ENCODE measurements around the gene SERPINC1.
"Not testable (repeated sequence)": the region's sequence is repeated elsewhere in the genome, so short reads cannot be mapped to it uniquely, and the experiment has no call there.

Gene SERPINC1

DNA sequence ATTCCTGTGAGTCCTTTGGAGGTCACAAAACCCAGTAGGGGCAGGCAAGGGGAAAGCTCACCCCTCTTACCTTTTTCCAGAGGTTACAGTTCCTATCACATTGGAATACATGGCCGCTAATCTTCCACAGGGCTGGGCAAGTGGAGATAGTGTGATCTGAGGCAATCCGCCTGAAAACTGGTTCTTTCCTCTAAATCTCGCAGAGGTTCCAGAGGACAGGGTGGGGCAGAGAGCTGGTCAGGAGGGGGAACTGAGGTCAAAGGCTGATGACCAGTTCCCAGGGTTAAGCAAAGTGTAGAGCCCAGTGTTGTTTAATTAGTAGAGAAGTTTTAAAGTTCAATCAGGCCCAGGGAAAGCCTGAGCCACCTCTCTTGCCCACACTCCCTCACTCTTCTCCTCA, at the start of gene SERPINC1:
TSS of gene SERPINC1 (minus strand) at position 179 of the 400 bp plus-strand sequence. CDS start at position 111, 68 bp downstream.
- DNase-seq: no peak

DNA sequence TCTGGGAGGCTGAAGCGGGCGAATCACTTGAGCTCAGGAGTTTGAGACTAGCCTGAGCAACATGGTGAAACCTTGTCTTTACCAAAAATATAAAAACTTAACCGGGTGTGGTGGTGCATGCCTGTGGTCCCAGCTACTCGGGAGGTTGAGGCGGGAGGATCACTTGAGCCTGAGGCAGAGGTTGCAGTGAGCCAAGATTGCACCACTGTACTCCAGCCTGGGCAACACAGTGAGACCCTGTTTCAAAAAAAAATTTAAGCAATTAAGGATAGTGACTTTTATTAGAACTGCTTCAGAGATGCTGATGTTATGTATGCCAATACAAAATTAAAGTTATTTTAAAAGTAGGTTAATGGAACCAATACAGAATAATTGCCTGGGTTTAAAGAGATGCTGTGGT, 48.8 kb upstream of the SERPINC1 start:
- not testable (repeated sequence) for DNase-seq

- DNase-seq: no peak
These were observed 46.4 kb upstream of the SERPINC1 start for GRCh38 chr1:173963477-173963876.

- no peak for DNase-seq
These were observed 43.5 kb upstream of the SERPINC1 start for GRCh38 chr1:173960625-173961024.

DNA sequence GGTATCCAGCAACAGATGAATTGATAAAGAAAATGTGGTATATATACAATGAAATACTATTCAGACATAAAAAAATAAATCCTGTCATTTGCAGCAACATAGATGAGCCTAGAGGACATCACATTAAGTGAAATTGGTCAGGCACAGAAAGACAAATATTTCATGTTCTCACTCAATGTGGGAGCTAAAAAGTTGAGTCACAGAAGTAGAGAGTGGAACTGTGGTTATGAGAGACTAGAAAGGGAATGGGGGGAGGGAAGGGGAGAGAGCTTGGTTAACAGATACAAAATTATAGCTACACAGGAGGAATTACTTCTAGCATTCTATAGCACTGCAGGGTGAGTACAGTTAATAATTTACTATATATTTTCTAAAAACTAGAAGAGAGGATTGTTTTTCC, 37.1 kb upstream of the SERPINC1 start:
- DNase-seq: no peak

- no peak for DNase-seq
These were observed 31.5 kb upstream of the SERPINC1 start for GRCh38 chr1:173948594-173948993.

DNA sequence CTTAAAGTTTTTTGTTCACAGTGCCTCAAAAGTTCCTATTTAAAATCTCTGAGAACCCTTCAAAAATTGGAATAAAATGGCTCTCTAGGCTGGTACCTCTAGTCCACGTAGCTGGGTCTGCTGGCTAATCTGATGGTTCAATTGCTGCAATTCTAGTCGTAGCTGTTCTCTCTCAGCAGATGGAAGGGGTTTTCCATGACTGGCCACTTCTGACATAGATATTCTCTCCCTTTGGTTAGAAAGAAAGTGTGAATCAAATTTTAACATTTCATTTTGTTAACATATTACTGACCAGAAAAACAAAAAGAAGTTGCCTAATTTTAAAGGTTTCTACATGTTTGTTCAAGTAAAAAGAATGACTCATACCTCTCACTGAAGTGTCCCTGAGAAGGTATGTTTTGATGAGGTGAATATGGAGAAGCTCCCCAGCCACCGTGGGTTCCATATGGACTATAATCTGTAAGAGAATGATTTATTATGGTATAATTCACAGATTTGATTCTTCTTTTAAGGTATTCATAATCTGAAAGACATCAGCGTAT, 29.3 kb upstream of the SERPINC1 start:
- no peak for DNase-seq

DNA sequence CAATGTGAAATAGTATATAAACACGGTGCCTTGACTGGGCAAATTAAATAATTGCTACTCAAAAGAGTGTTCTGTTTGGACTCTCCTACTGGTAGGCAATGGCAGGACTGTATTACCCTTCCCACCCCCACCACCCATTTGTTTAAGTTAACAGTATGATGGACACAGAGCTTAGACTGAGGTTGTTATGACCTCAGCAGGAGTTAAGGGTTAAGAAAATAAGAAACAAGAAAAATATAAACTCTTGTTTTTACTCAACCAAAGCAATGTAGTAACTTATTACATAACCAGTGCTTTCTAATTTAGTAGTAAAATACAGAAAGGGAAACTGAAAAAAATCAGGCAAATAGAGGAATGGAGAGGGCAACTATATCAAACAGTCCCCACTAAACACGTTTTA, 19.9 kb upstream of the SERPINC1 start:
- no peak for DNase-seq

DNA sequence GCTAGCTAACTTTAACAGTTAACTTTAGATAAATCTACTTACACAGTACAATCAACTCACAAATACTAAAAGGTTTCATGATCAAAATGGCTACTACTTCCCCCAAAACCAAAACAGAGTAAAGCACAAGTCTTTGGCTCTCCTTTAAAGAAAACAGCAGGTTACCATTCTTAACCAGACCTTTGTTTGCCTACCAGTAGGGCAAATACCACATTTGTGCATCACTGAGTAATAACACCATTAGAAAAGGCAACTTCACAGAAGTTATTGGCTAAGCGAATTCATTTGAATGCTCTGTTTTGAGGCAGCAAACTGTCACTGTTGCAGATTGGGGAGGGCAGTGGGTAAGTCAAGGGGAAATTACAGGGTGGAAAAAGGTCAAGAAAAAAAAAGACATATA, 17.3 kb upstream of the SERPINC1 start:
- DNase-seq: no peak

DNA sequence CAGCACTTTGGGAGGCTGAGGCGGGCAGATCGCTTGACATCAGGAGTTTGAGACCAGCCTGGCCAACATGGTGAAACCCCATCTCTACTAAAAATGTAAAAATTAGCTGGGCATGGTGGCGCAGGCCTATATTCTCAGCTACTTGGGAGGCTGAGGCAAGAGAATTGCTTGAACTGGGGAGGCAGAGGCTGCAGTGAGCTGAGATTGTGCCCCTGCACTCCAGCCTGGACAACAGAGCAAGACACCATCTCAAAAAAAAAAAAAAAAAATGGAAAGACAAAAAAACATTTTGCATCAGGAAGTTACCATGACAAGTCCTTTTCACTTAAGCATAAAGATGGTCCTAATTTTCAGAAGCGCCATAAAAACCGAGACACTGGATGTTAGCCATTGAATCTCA, 13.4 kb upstream of the SERPINC1 start:
- DNase-seq: not testable (repeated sequence)

GRCh38 chr1:173925306-173926242, 8.4 kb upstream of the SERPINC1 start:
- DNase-seq: no peak

- no peak for DNase-seq
These were observed 3.7 kb upstream of the SERPINC1 start for GRCh38 chr1:173920861-173921260.

- DNase-seq: no peak
These were observed 737 bp upstream of the SERPINC1 start for GRCh38 chr1:173917635-173918493.

GRCh38 chr1:173916667-173917066, 460 bp downstream of the SERPINC1 start:
- DNase-seq: no peak

DNA sequence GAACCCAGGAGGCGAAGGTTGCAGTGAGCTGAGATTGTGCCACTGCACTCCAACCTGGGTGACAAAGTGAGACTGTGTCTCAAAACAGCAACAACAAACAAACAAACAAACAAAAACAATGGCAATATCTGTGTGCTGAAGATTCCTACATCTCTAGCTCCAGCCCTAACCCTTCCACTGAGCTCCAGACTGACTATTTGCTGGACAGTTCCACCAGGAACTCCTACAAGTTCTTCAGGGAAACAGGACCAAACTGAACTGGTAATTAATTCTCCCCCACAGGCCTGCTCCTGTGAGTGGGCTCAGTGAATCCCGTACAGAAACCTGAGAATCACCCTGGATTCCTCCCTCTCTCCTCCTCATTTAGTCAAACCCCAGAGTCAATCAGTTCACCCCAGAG, 1.5 kb downstream of the SERPINC1 start:
- DNase-seq: no peak

GRCh38 chr1:173914366-173914871, 2.7 kb downstream of the SERPINC1 start:
- DNase-seq: peak in 1 of 2 experiments; percentile 32

GRCh38 chr1:173913111-173913510, 4.0 kb downstream of the SERPINC1 start:
- no peak for DNase-seq

- no peak for DNase-seq
These were observed 13.1 kb downstream of the SERPINC1 start for GRCh38 chr1:173903827-173904531.

DNA sequence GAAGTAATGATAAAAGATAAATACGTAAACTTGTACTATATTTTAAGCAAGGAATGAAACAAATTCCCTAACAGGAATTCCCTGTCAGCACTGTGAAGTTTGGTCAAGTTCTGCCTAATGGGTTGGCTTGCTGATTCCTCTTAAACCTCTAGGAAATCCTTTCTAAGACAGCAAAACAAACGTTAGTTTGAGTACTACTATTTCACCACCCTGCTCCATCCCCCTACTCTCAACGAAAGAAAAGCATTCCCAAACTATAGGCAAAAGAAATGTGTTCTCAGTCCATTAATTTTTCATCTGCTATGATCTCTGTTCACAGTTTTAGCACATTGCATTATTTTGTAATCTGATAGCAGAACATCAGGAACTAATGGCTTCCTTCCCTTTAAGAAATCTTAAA, 16.1 kb downstream of the SERPINC1 start:
- DNase-seq: no peak

- DNase-seq: no peak
These were observed 16.7 kb downstream of the SERPINC1 start for GRCh38 chr1:173900427-173900826.

- no peak for DNase-seq
These were observed 22.9 kb downstream of the SERPINC1 start for GRCh38 chr1:173894189-173894588.

DNA sequence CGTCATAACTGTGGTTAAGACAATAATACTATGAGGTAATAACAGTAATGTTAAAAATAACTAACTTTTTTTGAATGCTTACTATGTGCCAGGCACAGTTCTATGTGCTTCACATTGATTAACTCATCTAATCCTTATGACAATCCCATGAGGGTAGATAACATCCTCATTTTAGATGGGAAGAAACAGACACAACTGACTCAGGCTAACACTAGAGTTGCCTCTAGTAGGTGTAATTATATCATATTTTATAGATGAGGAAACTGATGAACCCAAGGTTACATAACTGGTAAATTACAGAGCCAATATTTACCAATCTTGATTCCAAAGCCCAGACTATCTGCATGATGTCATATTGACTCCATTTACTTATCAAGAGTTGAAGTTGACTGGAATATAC, 23.5 kb downstream of the SERPINC1 start:
- no peak for DNase-seq

DNA sequence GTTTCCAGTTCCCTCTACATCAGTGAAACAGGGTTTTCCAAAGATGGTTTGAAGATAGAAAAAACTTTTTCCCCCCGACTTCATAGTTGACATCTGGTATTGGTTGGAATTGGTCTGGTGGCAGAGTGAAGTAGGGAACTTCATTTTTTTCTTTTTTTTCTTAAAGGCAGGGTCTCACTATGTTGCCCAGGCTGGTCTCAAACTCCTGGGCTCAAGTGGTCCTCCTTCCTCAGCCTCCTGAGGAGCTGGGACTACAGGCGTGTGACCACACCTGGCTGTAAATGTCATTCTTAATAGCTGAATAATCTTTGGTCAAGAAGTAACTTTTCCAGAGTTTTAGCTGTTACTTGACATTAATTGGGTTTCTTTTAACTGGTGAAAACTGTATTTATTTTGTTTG, 27.2 kb downstream of the SERPINC1 start:
- DNase-seq: no peak

Measured in NCI-H524 (cell line).